PC-9 (cell line): ENCODE measurements around the gene DLG2. TPM values are rescaled to one million over a fixed set of nuclear protein-coding genes. Genes with fewer than 3 reads are reported as not detected.

ENCODE experiments used
- BruUV-seq: library from RNA; stranded (reverse); fragments of 400-500 nt; replicated peaks from 2 replicates; lab custom pipeline; 2021; lab: Mats Ljungman, UMichigan
- CTCF ChIA-PET: fragments of 300-600 bp; sonication (Branson Sonifier 250); formaldehyde crosslinking; loops from one replicate; lab custom pipeline; 2022; ENCODE audit warnings: antibody characterized with exemption; lab: Charles Lee
- POLR2A ChIA-PET: fragments of 300-600 bp; sonication (Branson Sonifier 250); formaldehyde crosslinking; loops from one replicate; lab custom pipeline; 2022; ENCODE audit warnings: antibody characterized with exemption; ENCODE audit not compliant: unreplicated experiment; lab: Charles Lee
- DNase-seq, 2 experiments: peaks; one replicate each; pipeline versions ENCODE4 v3.0.0 to v3.0.0-alpha.2; 2015 to 2022; ENCODE audit warnings: mixed read lengths in 1 of 2
- H2AFZ ChIP-seq: fragments of 200-600 bp; sonication (generic); 2 replicates; pipeline ENCODE4 v1.8.1; 2017; ENCODE audit warnings: antibody characterized with exemption
- H3F3A ChIP-seq: fragments of 200-600 bp; sonication (generic); 2 replicates; pipeline ENCODE4 v1.8.1; 2017; ENCODE audit warnings: antibody characterized with exemption, mild to moderate bottlenecking, low read depth; ENCODE audit not compliant: insufficient read depth
- H3K27ac ChIP-seq: fragments of 200-600 bp; sonication (generic); 2 replicates; pipeline ENCODE4 v1.6.1; 2016; ENCODE audit warnings: mixed run types
- H3K27me3 ChIP-seq: fragments of 200-600 bp; sonication (generic); 2 replicates; pipeline ENCODE4 v1.6.1; 2016; ENCODE audit warnings: low read depth, mixed run types; ENCODE audit not compliant: insufficient read depth
- H3K36me3 ChIP-seq: fragments of 200-600 bp; sonication (generic); 2 replicates; pipeline ENCODE4 v1.6.1; 2016; ENCODE audit warnings: low read depth, mixed run types
- H3K4me1 ChIP-seq: fragments of 200-600 bp; sonication (generic); replicated peaks from 2 replicates; pipeline ENCODE4 v1.6.1; 2016; ENCODE audit warnings: mixed run types; ENCODE audit not compliant: insufficient read depth
- H3K4me2 ChIP-seq: fragments of 200-600 bp; sonication (generic); 2 replicates; pipeline ENCODE4 v1.6.1; 2017; ENCODE audit warnings: mixed run types
- H3K4me3 ChIP-seq: fragments of 200-600 bp; sonication (generic); 2 replicates; pipeline ENCODE4 v1.6.1; 2016; ENCODE audit warnings: mixed run types
- H3K79me2 ChIP-seq: fragments of 200-600 bp; sonication (generic); 2 replicates; pipeline ENCODE4 v1.6.1; 2017; ENCODE audit warnings: low read depth, mixed run types
- H3K9me2 ChIP-seq: fragments of 200-600 bp; sonication (generic); 2 replicates; pipeline ENCODE4 v1.8.1; 2017; ENCODE audit warnings: mild to moderate bottlenecking; ENCODE audit not compliant: insufficient read depth
- H3K9me3 ChIP-seq: fragments of 200-600 bp; sonication (generic); 2 replicates; pipeline ENCODE4 v1.8.1; 2016; ENCODE audit warnings: low read depth; ENCODE audit not compliant: insufficient read depth
- H4K20me1 ChIP-seq: fragments of 200-600 bp; sonication (generic); 2 replicates; pipeline ENCODE4 v1.8.1; 2017; ENCODE audit not compliant: insufficient read depth
- CTCF ChIP-seq: fragments of 200-600 bp; sonication (generic); conservative IDR thresholded peaks from 2 replicates; pipeline ENCODE4 v1.6.1; 2017; ENCODE audit warnings: mixed run types, antibody characterized with exemption, mild to moderate bottlenecking, moderate library complexity
- EZH2 ChIP-seq: fragments of 200-600 bp; sonication (generic); IDR thresholded peaks from 2 replicates; pipeline ENCODE4 v1.8.0; 2017; ENCODE audit warnings: antibody characterized with exemption, low read depth
- intact Hi-C: fragments of 100-400 bp; cut with micrococcal nuclease; formaldehyde crosslinking; loops from one replicate; pipeline ENCODE4 v1.10.0; 2022; ENCODE audit not compliant: unreplicated experiment
- total RNA-seq: library from RNA; stranded (reverse); gene quantifications from 2 replicates; pipeline ENCODE4 v1.2.3, GENCODE V29; 2021

Gene DLG2
- total RNA-seq, 1 experiment from 2014 or later, result 6.4 TPM

GRCh38 chr11:83523676-83524075 lies 2103.5 kb downstream of the DLG2 start:
- TF ChIP-seq CTCF, result no peak
- no peak for TF ChIP-seq EZH2
- H3K4me1 ChIP-seq, result no peaks in the 10 kb centered on the region
- H3K79me2 ChIP-seq, result no peaks in the 10 kb centered on the region
- DNase-seq, result peak in 1 of 2 experiments; percentile 29
- no peaks in the 10 kb centered on the region for H3F3A ChIP-seq
- no peak overlapping the region for H3K4me2 ChIP-seq
- CTCF ChIA-PET, result no interaction called here
- no peak overlapping the region for H3K27ac ChIP-seq
- H3K36me3 ChIP-seq, result no peaks in the 10 kb centered on the region
- intact Hi-C loops, result loop anchor here (5.0 kb wide), 1 partner anchor 199 kb away; no protein-coding TSS in a partner anchor
- POLR2A ChIA-PET, result no interaction called here
- no peak overlapping the region for H2AFZ ChIP-seq
- BruUV-seq, result no TSS peak
- H3K9me2 ChIP-seq, result no peaks in the 10 kb centered on the region
- H3K4me3 ChIP-seq, result no peak overlapping the region
- H3K27me3 ChIP-seq, result no peaks in the 10 kb centered on the region
- no peaks in the 10 kb centered on the region for H4K20me1 ChIP-seq
- no peaks in the 10 kb centered on the region for H3K9me3 ChIP-seq

DNA sequence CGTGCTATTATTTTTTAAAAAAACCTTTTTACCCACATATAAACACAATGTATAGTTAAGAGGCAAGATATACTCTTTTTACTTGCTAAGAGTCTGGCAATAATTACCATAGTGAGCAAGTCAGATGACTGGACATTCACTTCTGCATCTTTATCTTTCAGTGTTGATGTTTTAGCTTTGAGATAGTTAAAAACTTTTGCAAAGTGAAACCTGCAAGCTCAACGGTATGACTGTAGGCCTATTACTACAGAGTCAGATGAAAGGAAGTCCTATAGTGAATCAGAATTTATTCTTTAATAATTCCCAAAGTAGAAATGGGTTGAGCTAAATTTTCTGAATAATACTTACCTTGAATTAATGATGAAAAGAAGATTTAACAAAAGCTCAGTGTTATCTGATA lies 2104.2 kb downstream of the DLG2 start:
- no peaks in the 10 kb centered on the region for H3K9me2 ChIP-seq
- intact Hi-C loops, result loop anchor here (5.0 kb wide), 1 partner anchor 199 kb away; no protein-coding TSS in a partner anchor
- CTCF ChIA-PET, result interaction anchor here (0.6 to 0.7 kb wide), 2 partner anchors 188 to 201 kb away, joined by 3 read pairs; no protein-coding TSS in a partner anchor
- no peaks in the 10 kb centered on the region for H3K79me2 ChIP-seq
- TF ChIP-seq EZH2 (no peak), CTCF (no peak)
- H4K20me1 ChIP-seq, result no peaks in the 10 kb centered on the region
- H3K9me3 ChIP-seq, result no peaks in the 10 kb centered on the region
- DNase-seq, result no peak
- H3K4me3 ChIP-seq, result no peak overlapping the region
- no TSS peak for BruUV-seq
- H3K27me3 ChIP-seq, result no peaks in the 10 kb centered on the region
- POLR2A ChIA-PET, result no interaction called here
- no peak overlapping the region for H3K27ac ChIP-seq
- H3K36me3 ChIP-seq, result no peaks in the 10 kb centered on the region
- no peaks in the 10 kb centered on the region for H3K4me1 ChIP-seq
- no peak overlapping the region for H3K4me2 ChIP-seq
- no peak overlapping the region for H2AFZ ChIP-seq
- H3F3A ChIP-seq, result no peaks in the 10 kb centered on the region

- Histone ChIP-seq H3K4me1 (no peaks in the 10 kb centered on the region), H2AFZ (no peak overlapping the region), H3K9me3 (no peaks in the 10 kb centered on the region), H4K20me1 (no peaks in the 10 kb centered on the region), H3K9me2 (no peaks in the 10 kb centered on the region), H3K36me3 (no peaks in the 10 kb centered on the region), H3K27ac (no peak overlapping the region), H3F3A (no peaks in the 10 kb centered on the region), H3K4me3 (no peak overlapping the region), H3K27me3 (no peaks in the 10 kb centered on the region), H3K79me2 (no peaks in the 10 kb centered on the region), H3K4me2 (no peak overlapping the region)
- no TSS peak for BruUV-seq
- POLR2A ChIA-PET, result no interaction called here
- CTCF ChIA-PET, result no interaction called here
- intact Hi-C loops, result loop anchor here (1.0 to 5.0 kb wide), 2 partner anchors 200 to 294 kb away; no protein-coding TSS in a partner anchor
- TF ChIP-seq EZH2 (no peak), CTCF (no peak; the same call in 1 of the 2 replicates)
- peak in 1 of 2 experiments; percentile 20 for DNase-seq
Observed at GRCh38 chr11:83521647-83522596, 2105.2 kb downstream of the DLG2 start.
